ENCODE data around the gene NFKBIA.

DNA sequence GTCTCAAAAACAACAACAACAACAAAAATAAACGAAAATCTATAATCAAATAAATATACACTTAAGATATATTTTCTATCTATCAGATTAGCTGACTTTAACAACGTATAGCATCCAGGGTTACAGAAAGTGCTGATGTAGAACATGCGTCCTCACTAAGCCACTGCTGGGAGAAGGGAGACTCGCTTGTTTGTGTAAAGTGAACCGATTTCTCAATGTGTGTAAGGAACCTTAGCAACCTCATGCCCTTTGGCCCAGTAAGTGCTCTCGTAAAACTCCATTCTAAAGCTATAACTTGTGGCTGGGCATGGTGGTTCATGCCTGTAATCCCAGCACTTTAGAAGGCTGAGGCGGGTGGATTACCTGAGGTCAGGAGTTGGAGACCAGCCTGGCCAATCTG lies 23.8 kb downstream of the NFKBIA start:
- TF ChIP-seq EZH2 (IDR thresholded peaks at IDR 0.05; ENCODE audit: borderline replicate concordance, low read length) = no peak
- TF ChIP-seq, protein P1, sequence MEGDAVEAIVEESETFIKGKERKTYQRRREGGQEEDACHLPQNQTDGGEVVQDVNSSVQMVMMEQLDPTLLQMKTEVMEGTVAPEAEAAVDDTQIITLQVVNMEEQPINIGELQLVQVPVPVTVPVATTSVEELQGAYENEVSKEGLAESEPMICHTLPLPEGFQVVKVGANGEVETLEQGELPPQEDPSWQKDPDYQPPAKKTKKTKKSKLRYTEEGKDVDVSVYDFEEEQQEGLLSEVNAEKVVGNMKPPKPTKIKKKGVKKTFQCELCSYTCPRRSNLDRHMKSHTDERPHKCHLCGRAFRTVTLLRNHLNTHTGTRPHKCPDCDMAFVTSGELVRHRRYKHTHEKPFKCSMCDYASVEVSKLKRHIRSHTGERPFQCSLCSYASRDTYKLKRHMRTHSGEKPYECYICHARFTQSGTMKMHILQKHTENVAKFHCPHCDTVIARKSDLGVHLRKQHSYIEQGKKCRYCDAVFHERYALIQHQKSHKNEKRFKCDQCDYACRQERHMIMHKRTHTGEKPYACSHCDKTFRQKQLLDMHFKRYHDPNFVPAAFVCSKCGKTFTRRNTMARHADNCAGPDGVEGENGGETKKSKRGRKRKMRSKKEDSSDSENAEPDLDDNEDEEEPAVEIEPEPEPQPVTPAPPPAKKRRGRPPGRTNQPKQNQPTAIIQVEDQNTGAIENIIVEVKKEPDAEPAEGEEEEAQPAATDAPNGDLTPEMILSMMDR (IDR thresholded peaks at IDR 0.05; ENCODE audit: low read length) = no peak

Measured in OCI-LY1 (cell line).